H1 (cell line): Measurements from ENCODE around the gene PIP5K1C. TPM values are rescaled to one million over a fixed set of nuclear protein-coding genes. Genes with fewer than 3 reads are reported as not detected.

Experiments
- BRCA1 ChIP-seq: IDR thresholded peaks from 2 replicates; pipeline ENCODE4 v1.6.1; 2012; ENCODE audit warnings: low read depth, low read length, improper control_type of control experiment
- SIRT6 ChIP-seq: IDR thresholded peaks from one replicate; pipeline ENCODE4 v1.7.1; 2012; ENCODE audit warnings: low read length, inconsistent platforms
- ZNF274 ChIP-seq: IDR thresholded peaks from 2 replicates; pipeline ENCODE4 v1.7.0; 2012; ENCODE audit warnings: low read length, borderline replicate concordance; ENCODE audit errors: extremely low read depth
- polyA plus RNA-seq, 7 experiments: library from polyadenylated mRNA; depleted of rRNA in 3 of 7; stranded (reverse) in 5 of 7; unstranded in 2 of 7; fragments of >200 nt in 5 of 7; fragments of 200-250 nt in 2 of 7; gene quantifications; 1 replicate in 5 of 7; 2 replicates in 1 of 7; 4 replicates in 1 of 7; pipeline versions ENCODE4 v1.2.1 to v1.2.3, GENCODE V29; 2011 to 2013; ENCODE audit warnings: missing spikeins in 2 of 7, mixed read lengths in 2 of 7
- total RNA-seq: library from RNA; stranded (reverse); fragmentation: NEBNext Ultra II Directional; extraction: Animal tissue kit (Norgen Biotek cat#: 25700); gene quantifications from 2 replicates; pipeline ENCODE4 v1.2.1, GENCODE V29; 2021
- TF ChIP-seq, protein P1 (sequence below): fragments of 300-600 bp; sonication (generic); IDR thresholded peaks from 2 replicates; pipeline ENCODE4 v1.7.1; 2012; ENCODE audit warnings: low read length, moderate library complexity, mild to moderate bottlenecking, inconsistent platforms; ENCODE audit not compliant: insufficient replicate concordance
- TF ChIP-seq, protein P2 (sequence below): IDR thresholded peaks from 2 replicates; pipeline ENCODE4 v1.6.1; 2012; ENCODE audit warnings: low read length, inconsistent platforms
- TF ChIP-seq, protein P3 (sequence below), 3 experiments: IDR thresholded peaks; 1 replicate in 2 of 3; 2 replicates in 1 of 3; pipeline versions ENCODE4 v1.5.1 to v1.6.1; 2011; ENCODE audit warnings: low read length in 3 of 3, mild to moderate bottlenecking in 3 of 3, inconsistent platforms in 2 of 3, low read depth in 1 of 3, moderate library complexity in 1 of 3; ENCODE audit not compliant: insufficient read depth in 1 of 3; ENCODE audit errors: control extremely low read depth in 1 of 3

The PIP5K1C gene
- total and polyA plus RNA-seq, 2 of the 8 experiments (the other 6 are each of a cell fraction or from before 2014, with no cell fraction given), result 10.6 to 32.9 TPM

DNA sequence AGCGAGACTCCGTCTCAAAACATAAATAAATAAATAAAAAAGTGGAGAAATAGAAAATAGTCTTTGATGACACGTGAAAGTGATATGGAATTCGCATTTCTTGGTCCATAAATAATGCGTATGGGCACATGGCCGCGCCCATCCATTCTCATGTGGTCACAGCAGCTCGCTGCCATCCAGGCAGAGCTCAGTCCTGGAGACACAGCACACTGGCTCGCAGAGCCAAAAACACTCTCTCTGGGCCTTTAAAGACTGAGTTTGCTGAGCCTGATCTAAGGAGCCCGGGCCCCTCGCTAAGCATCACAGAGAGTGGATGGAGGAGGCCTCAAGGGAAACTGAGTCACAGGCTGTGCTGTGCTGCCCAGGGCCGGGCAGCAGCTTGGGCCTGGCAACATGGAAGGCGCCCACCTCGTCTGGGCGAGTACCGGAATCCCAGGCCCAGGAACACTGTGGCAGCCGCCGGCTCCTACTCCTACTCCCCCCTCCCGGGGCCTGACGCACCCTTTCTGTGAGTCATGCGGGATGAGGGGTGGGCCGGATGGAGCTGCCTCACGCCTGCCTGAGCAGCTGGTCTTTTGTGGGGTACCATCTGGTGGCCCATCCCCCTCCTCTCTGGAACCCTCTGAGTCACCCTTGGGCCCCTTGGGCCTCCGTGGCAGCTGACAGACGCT is 44.7 kb downstream of the PIP5K1C start (continued):
- TF ChIP-seq, protein P1, sequence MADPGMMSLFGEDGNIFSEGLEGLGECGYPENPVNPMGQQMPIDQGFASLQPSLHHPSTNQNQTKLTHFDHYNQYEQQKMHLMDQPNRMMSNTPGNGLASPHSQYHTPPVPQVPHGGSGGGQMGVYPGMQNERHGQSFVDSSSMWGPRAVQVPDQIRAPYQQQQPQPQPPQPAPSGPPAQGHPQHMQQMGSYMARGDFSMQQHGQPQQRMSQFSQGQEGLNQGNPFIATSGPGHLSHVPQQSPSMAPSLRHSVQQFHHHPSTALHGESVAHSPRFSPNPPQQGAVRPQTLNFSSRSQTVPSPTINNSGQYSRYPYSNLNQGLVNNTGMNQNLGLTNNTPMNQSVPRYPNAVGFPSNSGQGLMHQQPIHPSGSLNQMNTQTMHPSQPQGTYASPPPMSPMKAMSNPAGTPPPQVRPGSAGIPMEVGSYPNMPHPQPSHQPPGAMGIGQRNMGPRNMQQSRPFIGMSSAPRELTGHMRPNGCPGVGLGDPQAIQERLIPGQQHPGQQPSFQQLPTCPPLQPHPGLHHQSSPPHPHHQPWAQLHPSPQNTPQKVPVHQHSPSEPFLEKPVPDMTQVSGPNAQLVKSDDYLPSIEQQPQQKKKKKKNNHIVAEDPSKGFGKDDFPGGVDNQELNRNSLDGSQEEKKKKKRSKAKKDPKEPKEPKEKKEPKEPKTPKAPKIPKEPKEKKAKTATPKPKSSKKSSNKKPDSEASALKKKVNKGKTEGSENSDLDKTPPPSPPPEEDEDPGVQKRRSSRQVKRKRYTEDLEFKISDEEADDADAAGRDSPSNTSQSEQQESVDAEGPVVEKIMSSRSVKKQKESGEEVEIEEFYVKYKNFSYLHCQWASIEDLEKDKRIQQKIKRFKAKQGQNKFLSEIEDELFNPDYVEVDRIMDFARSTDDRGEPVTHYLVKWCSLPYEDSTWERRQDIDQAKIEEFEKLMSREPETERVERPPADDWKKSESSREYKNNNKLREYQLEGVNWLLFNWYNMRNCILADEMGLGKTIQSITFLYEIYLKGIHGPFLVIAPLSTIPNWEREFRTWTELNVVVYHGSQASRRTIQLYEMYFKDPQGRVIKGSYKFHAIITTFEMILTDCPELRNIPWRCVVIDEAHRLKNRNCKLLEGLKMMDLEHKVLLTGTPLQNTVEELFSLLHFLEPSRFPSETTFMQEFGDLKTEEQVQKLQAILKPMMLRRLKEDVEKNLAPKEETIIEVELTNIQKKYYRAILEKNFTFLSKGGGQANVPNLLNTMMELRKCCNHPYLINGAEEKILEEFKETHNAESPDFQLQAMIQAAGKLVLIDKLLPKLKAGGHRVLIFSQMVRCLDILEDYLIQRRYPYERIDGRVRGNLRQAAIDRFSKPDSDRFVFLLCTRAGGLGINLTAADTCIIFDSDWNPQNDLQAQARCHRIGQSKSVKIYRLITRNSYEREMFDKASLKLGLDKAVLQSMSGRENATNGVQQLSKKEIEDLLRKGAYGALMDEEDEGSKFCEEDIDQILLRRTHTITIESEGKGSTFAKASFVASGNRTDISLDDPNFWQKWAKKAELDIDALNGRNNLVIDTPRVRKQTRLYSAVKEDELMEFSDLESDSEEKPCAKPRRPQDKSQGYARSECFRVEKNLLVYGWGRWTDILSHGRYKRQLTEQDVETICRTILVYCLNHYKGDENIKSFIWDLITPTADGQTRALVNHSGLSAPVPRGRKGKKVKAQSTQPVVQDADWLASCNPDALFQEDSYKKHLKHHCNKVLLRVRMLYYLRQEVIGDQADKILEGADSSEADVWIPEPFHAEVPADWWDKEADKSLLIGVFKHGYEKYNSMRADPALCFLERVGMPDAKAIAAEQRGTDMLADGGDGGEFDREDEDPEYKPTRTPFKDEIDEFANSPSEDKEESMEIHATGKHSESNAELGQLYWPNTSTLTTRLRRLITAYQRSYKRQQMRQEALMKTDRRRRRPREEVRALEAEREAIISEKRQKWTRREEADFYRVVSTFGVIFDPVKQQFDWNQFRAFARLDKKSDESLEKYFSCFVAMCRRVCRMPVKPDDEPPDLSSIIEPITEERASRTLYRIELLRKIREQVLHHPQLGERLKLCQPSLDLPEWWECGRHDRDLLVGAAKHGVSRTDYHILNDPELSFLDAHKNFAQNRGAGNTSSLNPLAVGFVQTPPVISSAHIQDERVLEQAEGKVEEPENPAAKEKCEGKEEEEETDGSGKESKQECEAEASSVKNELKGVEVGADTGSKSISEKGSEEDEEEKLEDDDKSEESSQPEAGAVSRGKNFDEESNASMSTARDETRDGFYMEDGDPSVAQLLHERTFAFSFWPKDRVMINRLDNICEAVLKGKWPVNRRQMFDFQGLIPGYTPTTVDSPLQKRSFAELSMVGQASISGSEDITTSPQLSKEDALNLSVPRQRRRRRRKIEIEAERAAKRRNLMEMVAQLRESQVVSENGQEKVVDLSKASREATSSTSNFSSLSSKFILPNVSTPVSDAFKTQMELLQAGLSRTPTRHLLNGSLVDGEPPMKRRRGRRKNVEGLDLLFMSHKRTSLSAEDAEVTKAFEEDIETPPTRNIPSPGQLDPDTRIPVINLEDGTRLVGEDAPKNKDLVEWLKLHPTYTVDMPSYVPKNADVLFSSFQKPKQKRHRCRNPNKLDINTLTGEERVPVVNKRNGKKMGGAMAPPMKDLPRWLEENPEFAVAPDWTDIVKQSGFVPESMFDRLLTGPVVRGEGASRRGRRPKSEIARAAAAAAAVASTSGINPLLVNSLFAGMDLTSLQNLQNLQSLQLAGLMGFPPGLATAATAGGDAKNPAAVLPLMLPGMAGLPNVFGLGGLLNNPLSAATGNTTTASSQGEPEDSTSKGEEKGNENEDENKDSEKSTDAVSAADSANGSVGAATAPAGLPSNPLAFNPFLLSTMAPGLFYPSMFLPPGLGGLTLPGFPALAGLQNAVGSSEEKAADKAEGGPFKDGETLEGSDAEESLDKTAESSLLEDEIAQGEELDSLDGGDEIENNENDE, result no peak
- TF ChIP-seq BRCA1 (no peak), SIRT6 (no peak), ZNF274 (no peak)
- TF ChIP-seq, protein P2, sequence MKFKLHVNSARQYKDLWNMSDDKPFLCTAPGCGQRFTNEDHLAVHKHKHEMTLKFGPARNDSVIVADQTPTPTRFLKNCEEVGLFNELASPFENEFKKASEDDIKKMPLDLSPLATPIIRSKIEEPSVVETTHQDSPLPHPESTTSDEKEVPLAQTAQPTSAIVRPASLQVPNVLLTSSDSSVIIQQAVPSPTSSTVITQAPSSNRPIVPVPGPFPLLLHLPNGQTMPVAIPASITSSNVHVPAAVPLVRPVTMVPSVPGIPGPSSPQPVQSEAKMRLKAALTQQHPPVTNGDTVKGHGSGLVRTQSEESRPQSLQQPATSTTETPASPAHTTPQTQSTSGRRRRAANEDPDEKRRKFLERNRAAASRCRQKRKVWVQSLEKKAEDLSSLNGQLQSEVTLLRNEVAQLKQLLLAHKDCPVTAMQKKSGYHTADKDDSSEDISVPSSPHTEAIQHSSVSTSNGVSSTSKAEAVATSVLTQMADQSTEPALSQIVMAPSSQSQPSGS, result no peak
- TF ChIP-seq, protein P3, sequence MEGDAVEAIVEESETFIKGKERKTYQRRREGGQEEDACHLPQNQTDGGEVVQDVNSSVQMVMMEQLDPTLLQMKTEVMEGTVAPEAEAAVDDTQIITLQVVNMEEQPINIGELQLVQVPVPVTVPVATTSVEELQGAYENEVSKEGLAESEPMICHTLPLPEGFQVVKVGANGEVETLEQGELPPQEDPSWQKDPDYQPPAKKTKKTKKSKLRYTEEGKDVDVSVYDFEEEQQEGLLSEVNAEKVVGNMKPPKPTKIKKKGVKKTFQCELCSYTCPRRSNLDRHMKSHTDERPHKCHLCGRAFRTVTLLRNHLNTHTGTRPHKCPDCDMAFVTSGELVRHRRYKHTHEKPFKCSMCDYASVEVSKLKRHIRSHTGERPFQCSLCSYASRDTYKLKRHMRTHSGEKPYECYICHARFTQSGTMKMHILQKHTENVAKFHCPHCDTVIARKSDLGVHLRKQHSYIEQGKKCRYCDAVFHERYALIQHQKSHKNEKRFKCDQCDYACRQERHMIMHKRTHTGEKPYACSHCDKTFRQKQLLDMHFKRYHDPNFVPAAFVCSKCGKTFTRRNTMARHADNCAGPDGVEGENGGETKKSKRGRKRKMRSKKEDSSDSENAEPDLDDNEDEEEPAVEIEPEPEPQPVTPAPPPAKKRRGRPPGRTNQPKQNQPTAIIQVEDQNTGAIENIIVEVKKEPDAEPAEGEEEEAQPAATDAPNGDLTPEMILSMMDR (IDR thresholded peaks at IDR 0.05; ENCODE audit: control extremely low read depth in 1 of 3, insufficient read depth in 1 of 3, low read depth in 1 of 3, low read length in 3 of 3), result no peak
